HG03378 (cell line): ENCODE results near the gene ZNF700.
"Not testable (repeated sequence)": the region's sequence is repeated elsewhere in the genome, so short reads cannot be mapped to it uniquely, and the experiment has no call there.

ENCODE experiments used
- ATAC-seq: cut with Tn5 transposase; IDR thresholded peaks from one replicate; pipeline ENCODE4 v1.9.1; 2021; ENCODE audit warnings: mild to moderate bottlenecking, moderate library complexity; ENCODE audit not compliant: unreplicated experiment

The ZNF700 gene

GRCh38 chr19:11987405-11988281 lies 62.7 kb downstream of the ZNF700 start:
- ATAC-seq: peak; percentile 64

GRCh38 chr19:11989112-11989456 lies 64.2 kb downstream of the ZNF700 start:
- ATAC-seq: no peak

GRCh38 chr19:11991921-11992320 lies 67.0 kb downstream of the ZNF700 start:
- not testable (repeated sequence) for ATAC-seq

GRCh38 chr19:11995174-11995573 lies 70.3 kb downstream of the ZNF700 start:
- no peak for ATAC-seq
